PC-3 (cell line): ENCODE data around the gene NFE2L1. TPM values are rescaled to one million over a fixed set of nuclear protein-coding genes. Genes with fewer than 3 reads are reported as not detected.

Experiments
- ATAC-seq: fragments of 200-7000 bp; cut with Tn5 transposase; 2 replicates; pipeline ENCODE4 v1.9.1; 2020; ENCODE audit warnings: mild to moderate bottlenecking, moderate library complexity
- BruUV-seq: library from RNA; stranded (reverse); fragments of 400-500 nt; replicated peaks from 2 replicates; lab custom pipeline; 2021; lab: Mats Ljungman, UMichigan
- CTCF ChIA-PET: fragments of 300-600 bp; sonication (Branson Sonifier 250); formaldehyde crosslinking; loops from one replicate; lab custom pipeline; 2022; ENCODE audit warnings: antibody characterized with exemption; lab: Charles Lee
- POLR2A ChIA-PET: fragments of 300-600 bp; sonication (Branson Sonifier 250); formaldehyde crosslinking; loops from one replicate; lab custom pipeline; 2022; ENCODE audit warnings: antibody characterized with exemption; ENCODE audit not compliant: unreplicated experiment; lab: Charles Lee
- DNase-seq: peaks from one replicate; pipeline ENCODE4 v3.0.0-alpha.2; 2015
- H2AFZ ChIP-seq: fragments of 300-600 bp; sonication (generic); 2 replicates; pipeline ENCODE4 v1.6.0; 2016; ENCODE audit warnings: antibody characterized with exemption, low read length
- H3F3A ChIP-seq: fragments of 300-600 bp; sonication (generic); one replicate; pipeline ENCODE4 v1.6.0; 2017; ENCODE audit warnings: antibody characterized with exemption, low read length, control low read depth, mild to moderate bottlenecking; ENCODE audit not compliant: unreplicated experiment
- H3K27ac ChIP-seq: fragments of 300-600 bp; sonication (generic); 2 replicates; pipeline ENCODE4 v1.5.1; 2016; ENCODE audit warnings: mild to moderate bottlenecking, low read length
- H3K27me3 ChIP-seq: fragments of 300-600 bp; sonication (generic); 2 replicates; pipeline ENCODE4 v1.6.1; 2016; ENCODE audit warnings: low read length, mixed read lengths
- H3K36me3 ChIP-seq: fragments of 300-600 bp; sonication (generic); 2 replicates; pipeline ENCODE4 v1.6.1; 2016; ENCODE audit warnings: low read depth, mixed run types, low read length, mixed read lengths
- H3K4me1 ChIP-seq: fragments of 300-600 bp; sonication (generic); 2 replicates; pipeline ENCODE4 v1.5.1; 2016; ENCODE audit warnings: low read length; ENCODE audit not compliant: insufficient read depth
- H3K4me2 ChIP-seq: fragments of 300-600 bp; sonication (generic); 2 replicates; pipeline ENCODE4 v1.6.0; 2016; ENCODE audit warnings: low read length
- H3K4me3 ChIP-seq: fragments of 300-600 bp; sonication (generic); 2 replicates; pipeline ENCODE4 v1.5.1; 2016; ENCODE audit warnings: mild to moderate bottlenecking, low read length, mixed read lengths
- H3K79me2 ChIP-seq: fragments of 300-600 bp; sonication (generic); 2 replicates; pipeline ENCODE4 v1.6.1; 2017; ENCODE audit warnings: low read length, mixed read lengths
- H3K9ac ChIP-seq: fragments of 300-600 bp; sonication (generic); 2 replicates; pipeline ENCODE4 v1.6.0; 2016; ENCODE audit warnings: mild to moderate bottlenecking, low read length
- H3K9me2 ChIP-seq: fragments of 300-600 bp; sonication (generic); replicated peaks from 2 replicates; pipeline ENCODE4 v1.6.1; 2016; ENCODE audit warnings: mixed run types, low read length, mixed read lengths
- H3K9me3 ChIP-seq: fragments of 300-600 bp; sonication (generic); 2 replicates; pipeline ENCODE4 v1.6.1; 2016; ENCODE audit warnings: low read length, mixed read lengths
- H4K20me1 ChIP-seq: fragments of 300-600 bp; sonication (generic); 2 replicates; pipeline ENCODE4 v1.6.1; 2016; ENCODE audit warnings: low read length, mixed read lengths
- EZH2 ChIP-seq: fragments of 300-600 bp; sonication (generic); IDR thresholded peaks from one replicate; pipeline ENCODE4 v1.6.1; 2017; ENCODE audit warnings: antibody characterized with exemption, mild to moderate bottlenecking, low read length; ENCODE audit not compliant: unreplicated experiment
- EZH2phosphoT487 ChIP-seq: fragments of 300-600 bp; sonication (generic); IDR thresholded peaks from 2 replicates; pipeline ENCODE4 v1.6.1; 2018; ENCODE audit warnings: mild to moderate bottlenecking, antibody characterized with exemption, low read length, borderline replicate concordance
- intact Hi-C: fragments of 100-400 bp; cut with micrococcal nuclease; formaldehyde crosslinking; loops from 2 replicates; pipeline ENCODE4 v1.9.0; 2023
- total RNA-seq: library from RNA; depleted of rRNA; stranded (reverse); fragments of >200 nt; gene quantifications from 2 replicates; pipeline ENCODE4 v1.2.3, GENCODE V29; 2014
- TF ChIP-seq, protein P1 (sequence below): fragments of 300-600 bp; sonication (generic); conservative IDR thresholded peaks from 2 replicates; pipeline ENCODE4 v1.5.1; 2017; ENCODE audit warnings: antibody characterized with exemption, low read depth, mild to moderate bottlenecking, low read length

Gene NFE2L1
- total RNA-seq, 1 experiment from 2014 or later = 45.1 TPM

DNA sequence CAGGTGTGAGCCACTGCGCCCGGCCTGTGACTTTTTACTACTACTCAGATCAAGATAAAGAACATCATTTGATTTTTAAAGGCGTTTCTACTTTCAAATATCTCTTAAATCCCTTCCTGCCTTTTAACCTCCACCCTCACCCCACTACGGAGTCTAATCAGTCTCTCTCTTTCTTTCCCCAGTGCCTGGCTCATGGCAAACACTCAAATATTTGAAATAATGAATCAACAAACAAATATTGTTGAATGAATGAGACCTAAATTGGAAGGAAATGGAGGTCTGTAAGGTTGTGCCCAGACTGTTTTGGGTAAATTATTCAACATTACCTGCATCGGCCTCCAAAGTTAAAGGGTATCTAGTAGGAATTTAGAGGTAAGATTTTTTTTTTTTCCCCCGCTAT lies 25.3 kb upstream of the NFE2L1 start:
- Histone ChIP-seq H3K9ac (peak overlapping the region; percentile 84), H3K4me1 (peaks cover 41% of the 10 kb centered on the region), H4K20me1 (no peaks in the 10 kb centered on the region), H3K79me2 (no peaks in the 10 kb centered on the region), H3F3A (peaks cover 6% of the 10 kb centered on the region), H2AFZ (peak overlapping the region; percentile 95), H3K36me3 (no peaks in the 10 kb centered on the region), H3K4me3 (peak overlapping the region; percentile 65), H3K9me3 (no peaks in the 10 kb centered on the region), H3K27ac (peak overlapping the region; percentile 88), H3K27me3 (no peaks in the 10 kb centered on the region), H3K4me2 (peak overlapping the region; percentile 86), H3K9me2 (no peaks in the 10 kb centered on the region)
- ChIA-PET POLR2A (interaction anchor here (0.6 kb wide), 2 partner anchors 74 to 137 kb away, joined by 3 to 13 read pairs; no protein-coding TSS in a partner anchor), CTCF (no interaction called here)
- TF ChIP-seq EZH2 (no peak), EZH2phosphoT487 (no peak)
- TF ChIP-seq, protein P1, sequence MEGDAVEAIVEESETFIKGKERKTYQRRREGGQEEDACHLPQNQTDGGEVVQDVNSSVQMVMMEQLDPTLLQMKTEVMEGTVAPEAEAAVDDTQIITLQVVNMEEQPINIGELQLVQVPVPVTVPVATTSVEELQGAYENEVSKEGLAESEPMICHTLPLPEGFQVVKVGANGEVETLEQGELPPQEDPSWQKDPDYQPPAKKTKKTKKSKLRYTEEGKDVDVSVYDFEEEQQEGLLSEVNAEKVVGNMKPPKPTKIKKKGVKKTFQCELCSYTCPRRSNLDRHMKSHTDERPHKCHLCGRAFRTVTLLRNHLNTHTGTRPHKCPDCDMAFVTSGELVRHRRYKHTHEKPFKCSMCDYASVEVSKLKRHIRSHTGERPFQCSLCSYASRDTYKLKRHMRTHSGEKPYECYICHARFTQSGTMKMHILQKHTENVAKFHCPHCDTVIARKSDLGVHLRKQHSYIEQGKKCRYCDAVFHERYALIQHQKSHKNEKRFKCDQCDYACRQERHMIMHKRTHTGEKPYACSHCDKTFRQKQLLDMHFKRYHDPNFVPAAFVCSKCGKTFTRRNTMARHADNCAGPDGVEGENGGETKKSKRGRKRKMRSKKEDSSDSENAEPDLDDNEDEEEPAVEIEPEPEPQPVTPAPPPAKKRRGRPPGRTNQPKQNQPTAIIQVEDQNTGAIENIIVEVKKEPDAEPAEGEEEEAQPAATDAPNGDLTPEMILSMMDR = no peak
- ATAC-seq = no peak
- peak; percentile 70 for DNase-seq
- BruUV-seq = no TSS peak
- intact Hi-C loops = loop anchor here (10.0 kb wide), 3 partner anchors 222 to 462 kb away; no protein-coding TSS in a partner anchor

GRCh38 chr17:48023400-48024148 lies 24.6 kb upstream of the NFE2L1 start:
- Histone ChIP-seq H3K27me3 (no peaks in the 10 kb centered on the region), H3K9ac (peak overlapping the region; percentile 84), H3F3A (peaks cover 6% of the 10 kb centered on the region), H3K4me1 (peaks cover 41% of the 10 kb centered on the region), H3K9me3 (no peaks in the 10 kb centered on the region), H3K4me3 (peak overlapping the region; percentile 65), H4K20me1 (no peaks in the 10 kb centered on the region), H3K27ac (peak overlapping the region; percentile 88), H3K9me2 (no peaks in the 10 kb centered on the region), H3K36me3 (no peaks in the 10 kb centered on the region), H3K79me2 (no peaks in the 10 kb centered on the region), H2AFZ (peak overlapping the region; percentile 95), H3K4me2 (peak overlapping the region; percentile 86)
- TF ChIP-seq EZH2 (no peak), EZH2phosphoT487 (no peak)
- TF ChIP-seq, protein P1 = peak; percentile 42; the same call in 1 of the 2 replicates
- ChIA-PET POLR2A (interaction anchor here (0.6 to 1.1 kb wide), 5 partner anchors 52 to 136 kb away, joined by 3 to 13 read pairs (median 3); partner anchors contain the start of genes CDK5RAP3, PNPO and SNX11), CTCF (no interaction called here)
- DNase-seq (peak; percentile 94), ATAC-seq (peak; percentile 40)
- TSS peak; percentile 92 for BruUV-seq
- intact Hi-C loops = loop anchor here (2.0 to 10.0 kb wide), 4 partner anchors 77 to 461 kb away; partner anchors contain the start of gene CBX1
